ENCODE measurements around the gene CLHC1. TPM values are rescaled to one million over a fixed set of nuclear protein-coding genes. Genes with fewer than 3 reads are reported as not detected.

Gene CLHC1
- total RNA-seq, 4 donors from 2014 or later, result 5.6 to 7.7 (median 6.0) TPM

- no peak for ATAC-seq (ENCODE audit: low FRiP score)
- DNase-seq (ENCODE audit: low spot score), result no peak
- TF ChIP-seq CTCF (IDR thresholded peaks at IDR 0.05), result no peak
Observed at GRCh38 chr2:55156326-55156725, 75.8 kb downstream of the CLHC1 start.

- no peak for TF ChIP-seq CTCF (IDR thresholded peaks at IDR 0.05)
- no peak for ATAC-seq (ENCODE audit: low FRiP score)
- no peak for DNase-seq (ENCODE audit: low spot score)
Observed at GRCh38 chr2:55155764-55156281, 76.3 kb downstream of the CLHC1 start.

- no peak for ATAC-seq (ENCODE audit: low FRiP score)
- TF ChIP-seq CTCF (IDR thresholded peaks at IDR 0.05), result no peak
Observed at GRCh38 chr2:55155206-55155605, 76.9 kb downstream of the CLHC1 start.

GRCh38 chr2:55154525-55155030 is 77.5 kb downstream of the CLHC1 start:
- ATAC-seq (ENCODE audit: low FRiP score) (no peak), DNase-seq (ENCODE audit: low spot score) (no peak)
- TF ChIP-seq CTCF (IDR thresholded peaks at IDR 0.05), result no peak

More at GRCh38 chr2:55155206-55155605, 76.9 kb downstream of the CLHC1 start:
- no peak for DNase-seq (ENCODE audit: low spot score)

GRCh38 chr2:55153584-55154299 is 78.4 kb downstream of the CLHC1 start:
- no peak for TF ChIP-seq CTCF (IDR thresholded peaks at IDR 0.05)
- ATAC-seq (ENCODE audit: low FRiP score) (peak; percentile 55), DNase-seq (ENCODE audit: low spot score) (no peak)

- TF ChIP-seq CTCF (IDR thresholded peaks at IDR 0.05), result no peak
- ATAC-seq (ENCODE audit: low FRiP score) (no peak), DNase-seq (ENCODE audit: low spot score) (no peak)
Observed at GRCh38 chr2:55152475-55153412, 79.3 kb downstream of the CLHC1 start.

All from omental fat pad (tissue), 4 donors.